Body of pancreas (tissue), 4 donors: ENCODE data around the gene DDIT4.

Experiments
- CTCF ChIP-seq, 7 experiments: fragments of 450-650 bp in 4 of 7; fragments of 200-600 bp in 3 of 7; sonication (generic) in 3 of 7; IDR thresholded peaks; one replicate each; pipeline ENCODE4 v1.5.1; 2016 to 2019; ENCODE audit warnings: antibody characterized with exemption in 7 of 7
- POLR2A ChIP-seq, 3 donors: fragments of 450-650 bp; IDR thresholded peaks; one replicate each; pipeline ENCODE4 v1.6.1; 2016; ENCODE audit warnings: antibody characterized with exemption in 3 of 3, mild to moderate bottlenecking in 2 of 3

DNA sequence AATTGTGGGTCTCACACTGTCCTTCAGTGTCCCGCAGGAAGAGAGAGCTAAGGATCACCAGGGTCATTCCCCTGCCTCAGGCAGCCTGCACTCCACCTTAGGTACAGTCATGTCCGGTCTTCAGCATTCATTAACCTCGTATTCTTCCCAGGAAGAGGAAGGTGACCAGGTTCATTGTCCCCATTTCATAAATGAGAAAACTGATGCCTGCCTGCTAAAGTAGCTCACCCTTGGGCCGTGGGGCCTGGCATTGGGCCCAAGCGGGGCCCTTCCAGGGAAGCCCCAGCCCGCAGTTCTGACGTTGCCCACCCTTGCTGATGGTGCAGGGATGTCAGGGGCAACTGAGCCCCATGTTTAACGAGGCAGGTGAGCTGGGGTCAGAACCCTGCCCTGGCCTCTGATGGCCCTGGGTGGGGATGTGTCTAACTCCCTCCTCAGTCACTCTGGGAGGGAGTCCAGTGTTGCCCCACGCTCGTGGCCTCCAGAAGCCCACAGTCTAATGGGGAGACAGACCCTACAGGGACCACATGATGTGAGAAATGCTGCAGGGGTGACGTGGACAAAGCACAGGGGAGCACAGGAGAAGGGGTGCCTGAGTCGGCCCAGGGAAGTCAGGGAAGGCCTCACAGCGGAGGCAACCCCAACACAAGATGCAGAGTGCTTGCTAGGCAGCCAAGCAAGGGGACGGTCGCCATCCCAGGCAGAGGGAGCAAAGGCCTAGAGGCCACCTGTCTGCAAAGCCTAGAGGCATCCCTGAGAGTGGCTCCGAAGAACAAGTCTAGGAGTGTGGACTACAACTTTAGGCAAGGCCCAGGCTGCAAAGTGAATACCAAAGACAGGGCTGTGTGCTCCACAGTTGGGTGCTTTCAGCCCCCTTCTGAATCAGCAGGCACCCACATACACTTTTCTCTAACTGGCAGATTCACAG is 25.1 kb downstream of the DDIT4 start:
- no peak for TF ChIP-seq POLR2A (IDR thresholded peaks at IDR 0.05)
- no peak for TF ChIP-seq CTCF (IDR thresholded peaks at IDR 0.05)
